GM23248 (cell line): ENCODE results near the gene POLR2I.

Experiments used
- EZH2 ChIP-seq: fragments of 200-600 bp; sonication (generic); IDR thresholded peaks from 2 replicates; pipeline ENCODE4 v1.6.1; 2018; ENCODE audit warnings: antibody characterized with exemption, mild to moderate bottlenecking; ENCODE audit not compliant: insufficient read depth, poor library complexity, severe bottlenecking
- EZH2phosphoT487 ChIP-seq: fragments of 200-600 bp; sonication (generic); IDR thresholded peaks from 2 replicates; pipeline ENCODE4 v1.6.1; 2018; ENCODE audit warnings: antibody characterized with exemption, moderate library complexity, mild to moderate bottlenecking, low read depth; ENCODE audit not compliant: insufficient read depth

GRCh38 chr19:36150586-36150985, 35.9 kb upstream of the POLR2I start:
- no peak for TF ChIP-seq EZH2
- TF ChIP-seq EZH2phosphoT487, result no peak
